HepG2 (cell line): Measurements from ENCODE around the gene CMYA5.

Experiments
- CREB1 ChIP-seq, 2 experiments: fragments of 450-650 bp in 1 of 2; IDR thresholded peaks; 2 replicates each; pipeline ENCODE4 v1.6.1; 2016 to 2017; ENCODE audit warnings: control low read depth in 1 of 2, mild to moderate bottlenecking in 1 of 2, missing compliant biosample characterization in 1 of 2, missing genetic modification characterization in 1 of 2
- EZH2 ChIP-seq: conservative IDR thresholded peaks from 2 replicates; pipeline ENCODE4 v1.6.1; 2012; ENCODE audit warnings: mild to moderate bottlenecking, low read depth, low read length, moderate library complexity
- HIVEP1 ChIP-seq: sonication (generic); formaldehyde crosslinking; IDR thresholded peaks from 2 replicates; pipeline ENCODE4 v1.4.0; 2020; ENCODE audit warnings: mild to moderate bottlenecking, missing genetic modification reagents
- MAZ ChIP-seq, 2 experiments: sonication (generic) in 1 of 2; formaldehyde crosslinking in 1 of 2; IDR thresholded peaks; 2 replicates each; pipeline versions ENCODE4 v1.5.0 to v1.6.1; 2012 to 2020; ENCODE audit warnings: low read depth in 2 of 2, mild to moderate bottlenecking in 2 of 2, borderline replicate concordance in 1 of 2, improper control_type of control experiment in 1 of 2, low read length in 1 of 2, missing genetic modification reagents in 1 of 2, moderate library complexity in 1 of 2
- MTERF4 ChIP-seq: sonication (generic); formaldehyde crosslinking; IDR thresholded peaks from 2 replicates; pipeline ENCODE4 v1.8.0; 2023; ENCODE audit warnings: mild to moderate bottlenecking, missing genetic modification reagents
- NR1H2 ChIP-seq: sonication (generic); formaldehyde crosslinking; IDR thresholded peaks from 2 replicates; pipeline ENCODE4 v1.8.1; 2022; ENCODE audit warnings: low read depth, missing genetic modification reagents, borderline replicate concordance
- NR2C2 ChIP-seq: sonication (generic); formaldehyde crosslinking; IDR thresholded peaks from 2 replicates; pipeline ENCODE4 v1.4.0; 2020; ENCODE audit warnings: missing genetic modification reagents, mild to moderate bottlenecking, moderate library complexity, borderline replicate concordance
- POLR2G ChIP-seq: fragments of 200-400 bp; formaldehyde crosslinking; IDR thresholded peaks from 2 replicates; pipeline ENCODE4 v1.6.1; 2018; ENCODE audit warnings: mild to moderate bottlenecking, low read depth, low read length, moderate library complexity
- SMARCC2 ChIP-seq: fragments of 450-650 bp; IDR thresholded peaks from 2 replicates; pipeline ENCODE4 v1.6.1; 2017; ENCODE audit warnings: antibody characterized with exemption, mild to moderate bottlenecking
- SNAPC5 ChIP-seq: sonication (generic); formaldehyde crosslinking; IDR thresholded peaks from 2 replicates; pipeline ENCODE4 v1.8.1; 2023; ENCODE audit warnings: mild to moderate bottlenecking, missing genetic modification reagents, borderline replicate concordance
- ZNF672 ChIP-seq: sonication (generic); formaldehyde crosslinking; IDR thresholded peaks from 2 replicates; pipeline ENCODE4 v1.8.1; 2022; ENCODE audit warnings: missing genetic modification reagents
- ZNF75D ChIP-seq: sonication (generic); formaldehyde crosslinking; IDR thresholded peaks from 2 replicates; pipeline ENCODE4 v1.8.1; 2023; ENCODE audit warnings: missing genetic modification reagents, mild to moderate bottlenecking, borderline replicate concordance
- ZNF772 ChIP-seq: sonication (generic); formaldehyde crosslinking; IDR thresholded peaks from 2 replicates; pipeline ENCODE4 v1.5.0; 2020; ENCODE audit warnings: mild to moderate bottlenecking, missing genetic modification reagents

- no peak for TF ChIP-seq EZH2
- TF ChIP-seq NR1H2: no peak
- no peak for TF ChIP-seq SMARCC2
- TF ChIP-seq NR2C2: no peak
- TF ChIP-seq POLR2G: no peak
- TF ChIP-seq MAZ (IDR thresholded peaks at IDR 0.05; ENCODE audit: borderline replicate concordance, low read depth, low read length): no peak
- TF ChIP-seq MAZ (CRISPR knock-in tag; IDR thresholded peaks at IDR 0.05; ENCODE audit: low read depth): no peak
- TF ChIP-seq HIVEP1: no peak
- TF ChIP-seq ZNF75D (CRISPR knock-in tag): no peak
- no peak for TF ChIP-seq MTERF4
- TF ChIP-seq ZNF772 (CRISPR knock-in tag): no peak
- TF ChIP-seq SNAPC5: no peak
- no peak for TF ChIP-seq ZNF672 (CRISPR knock-in tag)
- no peak for TF ChIP-seq CREB1 (IDR thresholded peaks at IDR 0.05)
- TF ChIP-seq CREB1 (CRISPR knock-in tag; IDR thresholded peaks at IDR 0.05): no peak
These were observed 81.8 kb downstream of the CMYA5 start for GRCh38 chr5:79771387-79771786.
